ENCODE measurements around the gene CRY1. TPM values are rescaled to one million over a fixed set of nuclear protein-coding genes. Genes with fewer than 3 reads are reported as not detected.

Gene CRY1
- polyA plus RNA-seq, 1 of the 3 experiments (the other 2 are of a cell fraction): 4.9 TPM

DNA sequence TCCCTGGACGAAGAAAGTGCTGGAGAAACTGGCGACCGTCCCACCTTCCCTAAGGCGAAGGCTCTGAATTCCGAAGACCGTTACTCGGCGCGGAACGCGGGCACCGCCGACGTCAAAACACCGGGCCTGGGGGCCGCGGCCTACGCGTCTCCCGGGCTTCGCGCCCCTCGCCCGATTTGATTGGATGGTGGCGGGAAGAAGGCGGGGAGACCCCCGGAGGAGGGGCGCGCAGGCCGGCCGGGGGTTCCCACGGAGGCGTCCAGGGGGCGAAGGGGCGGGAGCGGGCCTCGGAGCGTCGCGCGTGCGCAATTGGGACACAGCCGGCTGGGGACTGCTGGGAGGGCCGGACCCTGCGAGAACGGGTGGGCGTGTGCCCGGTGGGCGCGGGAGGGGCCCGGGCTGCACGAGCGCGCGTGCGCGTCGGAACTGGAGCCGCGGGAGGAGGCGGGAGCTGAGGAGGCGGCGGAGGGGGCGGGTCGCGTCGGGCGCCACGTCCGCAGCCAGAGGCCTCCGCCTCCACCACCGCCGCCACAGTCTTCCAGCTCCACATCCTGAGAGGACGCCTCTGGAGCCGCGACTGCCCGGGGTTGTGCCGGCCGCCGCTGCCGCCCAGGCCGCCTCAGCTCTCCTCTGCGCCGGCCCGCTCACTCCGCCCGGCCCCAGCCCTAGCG lies 137.8 kb downstream of the CRY1 start, which contains the start of gene TMEM263 (continued):
- TF ChIP-seq MXI1 (IDR thresholded peaks at IDR 0.05; ENCODE audit: low read depth, low read length) (no peak), SMC3 (IDR thresholded peaks at IDR 0.05; ENCODE audit: low read depth, low read length) (no peak), FOXM1 (IDR thresholded peaks at IDR 0.05; ENCODE audit: low read depth) (no peak), SIN3A (IDR thresholded peaks at IDR 0.05; ENCODE audit: borderline replicate concordance, low read depth, low read length) (no peak; the same call in 1 of the 2 replicates), RCOR1 (IDR thresholded peaks at IDR 0.05; ENCODE audit: low read length) (no peak), POLR2AphosphoS5 (IDR thresholded peaks at IDR 0.05; ENCODE audit: low read depth, low read length) (peak; percentile 89), GABPA (IDR thresholded peaks at IDR 0.05; ENCODE audit: low read depth) (0 out of 2 replicates have a peak, but pooled peaks have one; percentile 22)
- TF ChIP-seq, protein P1, sequence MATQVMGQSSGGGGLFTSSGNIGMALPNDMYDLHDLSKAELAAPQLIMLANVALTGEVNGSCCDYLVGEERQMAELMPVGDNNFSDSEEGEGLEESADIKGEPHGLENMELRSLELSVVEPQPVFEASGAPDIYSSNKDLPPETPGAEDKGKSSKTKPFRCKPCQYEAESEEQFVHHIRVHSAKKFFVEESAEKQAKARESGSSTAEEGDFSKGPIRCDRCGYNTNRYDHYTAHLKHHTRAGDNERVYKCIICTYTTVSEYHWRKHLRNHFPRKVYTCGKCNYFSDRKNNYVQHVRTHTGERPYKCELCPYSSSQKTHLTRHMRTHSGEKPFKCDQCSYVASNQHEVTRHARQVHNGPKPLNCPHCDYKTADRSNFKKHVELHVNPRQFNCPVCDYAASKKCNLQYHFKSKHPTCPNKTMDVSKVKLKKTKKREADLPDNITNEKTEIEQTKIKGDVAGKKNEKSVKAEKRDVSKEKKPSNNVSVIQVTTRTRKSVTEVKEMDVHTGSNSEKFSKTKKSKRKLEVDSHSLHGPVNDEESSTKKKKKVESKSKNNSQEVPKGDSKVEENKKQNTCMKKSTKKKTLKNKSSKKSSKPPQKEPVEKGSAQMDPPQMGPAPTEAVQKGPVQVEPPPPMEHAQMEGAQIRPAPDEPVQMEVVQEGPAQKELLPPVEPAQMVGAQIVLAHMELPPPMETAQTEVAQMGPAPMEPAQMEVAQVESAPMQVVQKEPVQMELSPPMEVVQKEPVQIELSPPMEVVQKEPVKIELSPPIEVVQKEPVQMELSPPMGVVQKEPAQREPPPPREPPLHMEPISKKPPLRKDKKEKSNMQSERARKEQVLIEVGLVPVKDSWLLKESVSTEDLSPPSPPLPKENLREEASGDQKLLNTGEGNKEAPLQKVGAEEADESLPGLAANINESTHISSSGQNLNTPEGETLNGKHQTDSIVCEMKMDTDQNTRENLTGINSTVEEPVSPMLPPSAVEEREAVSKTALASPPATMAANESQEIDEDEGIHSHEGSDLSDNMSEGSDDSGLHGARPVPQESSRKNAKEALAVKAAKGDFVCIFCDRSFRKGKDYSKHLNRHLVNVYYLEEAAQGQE (IDR thresholded peaks at IDR 0.05; ENCODE audit: low read depth, low read length): peak; percentile 56; the same call in 1 of the 2 replicates

DNA sequence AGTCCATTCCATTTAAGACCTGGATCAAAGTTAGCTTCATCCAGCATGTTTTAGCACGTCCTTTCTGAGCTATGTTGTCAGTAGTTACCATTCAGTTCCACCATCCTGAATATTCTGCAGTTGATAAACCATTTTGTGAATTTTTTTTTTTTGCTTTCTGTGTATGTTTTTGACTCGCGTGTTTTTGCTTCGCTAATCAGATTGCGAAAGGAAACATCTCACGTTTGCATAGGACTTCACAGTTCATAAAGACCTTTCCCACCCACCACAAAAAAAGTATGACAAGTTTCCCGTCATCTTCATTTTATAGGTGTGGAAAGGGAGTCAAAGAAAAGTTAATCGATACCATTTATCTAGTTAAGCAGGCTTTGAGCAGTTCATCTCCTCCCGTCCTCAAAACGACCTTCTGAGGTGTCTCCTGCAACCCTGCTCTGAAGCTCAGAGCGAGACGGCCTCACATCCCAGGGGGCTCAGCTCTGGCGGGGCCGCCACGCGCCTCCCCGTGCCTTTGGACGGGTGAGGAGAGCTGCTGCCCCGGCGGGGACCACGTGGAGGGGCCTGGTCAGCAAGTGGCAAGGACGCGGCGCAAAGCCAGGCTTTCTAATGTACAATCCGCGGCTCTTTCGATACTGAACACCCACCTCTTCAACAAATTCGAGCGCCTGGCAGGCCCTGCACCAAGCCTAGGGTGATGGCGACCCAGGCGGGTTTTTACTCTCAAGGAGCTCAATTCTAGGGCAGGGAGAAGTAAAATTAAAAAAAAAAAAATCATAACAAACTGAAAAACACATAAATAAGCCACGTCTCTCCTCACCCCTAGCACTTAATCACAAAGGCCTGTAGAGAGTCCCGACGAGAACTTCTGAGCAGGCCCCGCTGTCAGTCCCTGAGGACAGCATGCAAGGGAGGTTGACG lies 138.6 kb downstream of the CRY1 start:
- POLR2A ChIA-PET: interaction anchor here (0.5 to 2.2 kb wide), 2 partner anchors 16 to 29 kb away, joined by 3 to 11 read pairs; no protein-coding TSS in a partner anchor
- Histone ChIP-seq H3K27ac (ENCODE audit: low read depth in 2 of 2, low read length in 1 of 2) (peak overlapping the region; percentile 76 to 92), H3K4me1 (ENCODE audit: control insufficient read depth in 1 of 2, insufficient read depth in 2 of 2, low read depth in 1 of 2, low read length in 1 of 2) (peaks cover 9% of the 10 kb centered on the region in 2 experiments; a peak in 2 of 4 replicates), H3F3A (replicated peaks; ENCODE audit: insufficient read depth) (peaks cover 6% of the 10 kb centered on the region), H2AFZ (ENCODE audit: low read depth) (peak overlapping the region; percentile 87), H3K36me3 (replicated peaks in 1 of 2; ENCODE audit: control insufficient read depth in 1 of 2, insufficient read depth in 2 of 2, low read length in 1 of 2) (peaks cover 0 to 6% of the 10 kb centered on the region in 2 experiments), H3K79me2 (ENCODE audit: insufficient read depth) (peaks cover 53% of the 10 kb centered on the region), H4K20me1 (ENCODE audit: insufficient read depth) (peaks cover 30% of the 10 kb centered on the region), H3K4me3 (ENCODE audit: low read depth in 2 of 2, low read length in 1 of 2) (peak overlapping the region; percentile 66 to 97), H3K4me2 (peak overlapping the region; percentile 84), H3K9ac (peak overlapping the region; percentile 99), H3K9me2 (no peaks in the 10 kb centered on the region), H3K27me3 (ENCODE audit: insufficient read depth) (no peaks in the 10 kb centered on the region), H3K9me3 (no peaks in the 10 kb centered on the region)
- TF ChIP-seq, protein P2, sequence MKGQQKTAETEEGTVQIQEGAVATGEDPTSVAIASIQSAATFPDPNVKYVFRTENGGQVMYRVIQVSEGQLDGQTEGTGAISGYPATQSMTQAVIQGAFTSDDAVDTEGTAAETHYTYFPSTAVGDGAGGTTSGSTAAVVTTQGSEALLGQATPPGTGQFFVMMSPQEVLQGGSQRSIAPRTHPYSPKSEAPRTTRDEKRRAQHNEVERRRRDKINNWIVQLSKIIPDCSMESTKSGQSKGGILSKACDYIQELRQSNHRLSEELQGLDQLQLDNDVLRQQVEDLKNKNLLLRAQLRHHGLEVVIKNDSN (IDR thresholded peaks at IDR 0.05; ENCODE audit: borderline replicate concordance, low read depth): peak; percentile 37
- TF ChIP-seq RCOR1 (IDR thresholded peaks at IDR 0.05; ENCODE audit: low read length): 0 out of 2 replicates have a peak, but pooled peaks have one; percentile 13
- TF ChIP-seq TEAD4 (IDR thresholded peaks at IDR 0.05; ENCODE audit: borderline replicate concordance, insufficient read depth): no peak
- DNase-seq: peak; percentile 58
- WGBS (ENCODE audit: low lambda C conversion rate): 46% methylated on average over 36 of the region's 36 CpGs
- CTCF ChIA-PET: interaction anchor here (1.0 to 2.0 kb wide), 7 partner anchors 8 to 597 kb away, joined by 3 to 8 read pairs (median 4); partner anchors contain the start of gene POLR3B
